Prostate gland (tissue), 2 donors: ENCODE data around the gene FGGY. TPM values are rescaled to one million over a fixed set of nuclear protein-coding genes. Genes with fewer than 3 reads are reported as not detected.
"Not testable (repeated sequence)": the region's sequence is repeated elsewhere in the genome, so short reads cannot be mapped to it uniquely, and the experiment has no call there.

Source experiments
- DNase-seq: peaks from one replicate; pipeline ENCODE4 v3.0.0-alpha.2; 2019; ENCODE audit warnings: low spot score
- H3K27ac ChIP-seq, 2 donors: fragments of 200-600 bp; sonication (generic); 2 replicates each; pipeline ENCODE4 v1.5.1; 2017 to 2019
- H3K27me3 ChIP-seq: fragments of 200-600 bp; sonication (generic); replicated peaks from 2 replicates; pipeline ENCODE4 v1.5.1; 2019; ENCODE audit not compliant: insufficient read depth
- H3K36me3 ChIP-seq, 2 donors: fragments of 200-600 bp; sonication (generic); 1 replicate in 1 of 2; 2 replicates in 1 of 2; pipeline versions ENCODE4 v1.5.1 to v1.8.1; 2017 to 2019
- H3K4me1 ChIP-seq: fragments of 200-600 bp; sonication (generic); replicated peaks from 2 replicates; pipeline ENCODE4 v1.5.1; 2019
- H3K4me3 ChIP-seq, 2 donors: fragments of 200-600 bp; sonication (generic); 2 replicates each; pipeline ENCODE4 v1.5.1; 2017 to 2019
- H3K9me3 ChIP-seq: fragments of 200-600 bp; sonication (generic); 2 replicates; pipeline ENCODE4 v1.5.1; 2017
- CTCF ChIP-seq, 4 experiments: fragments of 200-600 bp in 2 of 4; fragments of 450-650 bp in 2 of 4; sonication (generic) in 2 of 4; IDR thresholded peaks; 1 replicate in 3 of 4; 2 replicates in 1 of 4; pipeline ENCODE4 v1.5.1; 2016 to 2019; ENCODE audit warnings: antibody characterized with exemption in 4 of 4, mild to moderate bottlenecking in 2 of 4, moderate library complexity in 2 of 4
- POLR2A ChIP-seq: fragments of 450-650 bp; IDR thresholded peaks from one replicate; pipeline ENCODE4 v1.6.1; 2016; ENCODE audit warnings: antibody characterized with exemption, mild to moderate bottlenecking
- POLR2AphosphoS5 ChIP-seq: sonication (generic); formaldehyde crosslinking; IDR thresholded peaks from one replicate; pipeline ENCODE4 v1.6.1; 2017; ENCODE audit warnings: antibody characterized with exemption
- WGBS: methylation state at CpG from one replicate; pipeline ENCODE4 v1.1.5; 2018; 5-methylcytosine and 5-hydroxymethylcytosine counted together
- intact Hi-C: fragments of 100-400 bp; cut with DNase I; formaldehyde crosslinking; loops from one replicate; pipeline ENCODE4 v1.14.2; 2022
- total RNA-seq, 2 donors: library from RNA; depleted of rRNA; stranded (reverse); fragments of >200 nt; gene quantifications; one replicate each; pipeline ENCODE4 v1.1.0, GENCODE V29; 2016

The FGGY gene
- total RNA-seq, 2 donors from 2014 or later = 28.6 to 32.2 TPM

GRCh38 chr1:59605184-59605583 is 308.3 kb downstream of the FGGY start:
- Histone ChIP-seq H3K9me3 (no peaks in the 10 kb centered on the region), H3K27me3 (no peaks in the 10 kb centered on the region), H3K4me1 (no peaks in the 10 kb centered on the region), H3K27ac (no peak overlapping the region), H3K36me3 (no peaks in the 10 kb centered on the region), H3K4me3 (no peak overlapping the region)
- WGBS = 86% methylated on average over 3 of the region's 3 CpGs
- no peak for TF ChIP-seq POLR2AphosphoS5
- no peak for TF ChIP-seq CTCF (IDR thresholded peaks at IDR 0.05)
- TF ChIP-seq POLR2A = no peak
- intact Hi-C loops = no loop called here
- no peak for DNase-seq

GRCh38 chr1:59605761-59606160 is 308.9 kb downstream of the FGGY start:
- intact Hi-C loops = no loop called here
- Histone ChIP-seq H3K27ac (no peak overlapping the region), H3K9me3 (no peaks in the 10 kb centered on the region), H3K36me3 (no peaks in the 10 kb centered on the region), H3K4me3 (no peak overlapping the region), H3K4me1 (no peaks in the 10 kb centered on the region), H3K27me3 (no peaks in the 10 kb centered on the region)
- 19% methylated on average over 1 of the region's 1 CpG for WGBS
- no peak for TF ChIP-seq POLR2A
- no peak for TF ChIP-seq CTCF (IDR thresholded peaks at IDR 0.05)
- no peak for TF ChIP-seq POLR2AphosphoS5
- no peak for DNase-seq

- no peak overlapping the region for H3K27ac ChIP-seq
- H3K4me1 ChIP-seq = no peaks in the 10 kb centered on the region
- H3K27me3 ChIP-seq = no peaks in the 10 kb centered on the region
- WGBS = 90% methylated on average over 1 of the region's 1 CpG
- no peak for DNase-seq
- no peaks in the 10 kb centered on the region for H3K36me3 ChIP-seq
- H3K4me3 ChIP-seq = no peak overlapping the region
- no peaks in the 10 kb centered on the region for H3K9me3 ChIP-seq
- intact Hi-C loops = no loop called here
- TF ChIP-seq POLR2AphosphoS5 (no peak), CTCF (IDR thresholded peaks at IDR 0.05) (no peak), POLR2A (no peak)
These were observed 312.4 kb downstream of the FGGY start for GRCh38 chr1:59609245-59609644.

GRCh38 chr1:59610499-59610898 is 313.6 kb downstream of the FGGY start:
- intact Hi-C loops, H3K27ac ChIP-seq, H3K4me3 ChIP-seq, H3K4me1 ChIP-seq, H3K36me3 ChIP-seq, H3K9me3 ChIP-seq, DNase-seq, H3K27me3 ChIP-seq: not testable (repeated sequence)
- WGBS = 96% methylated on average over 13 of the region's 13 CpGs

- intact Hi-C loops = no loop called here
- whole genome bisulfite sequencing = 76% methylated on average over 3 of the region's 3 CpGs
These were observed 320.5 kb downstream of the FGGY start for GRCh38 chr1:59617434-59617833.

More at GRCh38 chr1:59617434-59617833, 320.5 kb downstream of the FGGY start:
- no peaks in the 10 kb centered on the region for H3K36me3 ChIP-seq
- TF ChIP-seq POLR2AphosphoS5 = no peak
- TF ChIP-seq POLR2A = no peak
- no peak for TF ChIP-seq CTCF (IDR thresholded peaks at IDR 0.05)
- no peak overlapping the region for H3K4me3 ChIP-seq
- no peaks in the 10 kb centered on the region for H3K27me3 ChIP-seq
- no peak for DNase-seq
- no peaks in the 10 kb centered on the region for H3K9me3 ChIP-seq
- no peak overlapping the region for H3K27ac ChIP-seq
- no peaks in the 10 kb centered on the region for H3K4me1 ChIP-seq
